GM19351 (cell line): ENCODE data around the gene MOXD1.

Experiments
- ATAC-seq: cut with Tn5 transposase; IDR thresholded peaks from one replicate; pipeline ENCODE4 v1.9.1; 2021; ENCODE audit warnings: mild to moderate bottlenecking, moderate library complexity; ENCODE audit not compliant: unreplicated experiment

Gene MOXD1

GRCh38 chr6:132246632-132247270, 154.5 kb downstream of the MOXD1 start:
- ATAC-seq = no peak

GRCh38 chr6:132246120-132246617, 155.1 kb downstream of the MOXD1 start:
- ATAC-seq = no peak
